Stomach (tissue), 4 donors: ENCODE data around the gene TMEM176A.

Source experiments
- POLR2A ChIP-seq, 4 donors: fragments of 450-650 bp; IDR thresholded peaks; one replicate each; pipeline ENCODE4 v1.6.1; 2016; ENCODE audit warnings: antibody characterized with exemption in 4 of 4, control low read depth in 2 of 4, mild to moderate bottlenecking in 1 of 4, moderate library complexity in 1 of 4
- POLR2AphosphoS5 ChIP-seq, 3 donors: sonication (generic); formaldehyde crosslinking; IDR thresholded peaks; one replicate each; pipeline ENCODE4 v1.6.1; 2016; ENCODE audit warnings: antibody characterized with exemption in 3 of 3
- TF ChIP-seq, protein P1 (sequence below), 7 experiments: fragments of 450-650 bp in 4 of 7; fragments of 200-600 bp in 3 of 7; sonication (generic) in 3 of 7; IDR thresholded peaks; one replicate each; pipeline ENCODE4 v1.5.1; 2016 to 2019; ENCODE audit warnings: antibody characterized with exemption in 7 of 7, control low read depth in 2 of 7, mild to moderate bottlenecking in 1 of 7

DNA sequence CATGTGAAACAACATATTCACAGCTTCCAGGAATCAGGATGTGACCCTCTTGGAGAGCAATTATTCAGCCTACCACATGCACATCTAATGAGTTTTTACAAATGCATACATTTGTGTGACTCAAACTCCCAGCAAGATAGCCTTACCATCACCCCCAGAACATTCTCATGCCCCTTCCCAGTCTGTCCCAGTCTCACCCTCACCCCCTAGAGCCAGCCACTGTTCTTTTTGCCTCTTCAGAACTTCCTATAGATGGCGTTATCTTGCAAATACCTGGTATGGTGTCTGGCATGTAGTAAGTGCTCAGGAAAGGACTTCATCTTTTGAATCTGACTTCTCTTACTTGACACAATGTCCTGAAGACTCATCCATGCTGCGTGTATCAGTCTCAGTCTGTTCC, 27.8 kb downstream of the TMEM176A start:
- TF ChIP-seq, protein P1, sequence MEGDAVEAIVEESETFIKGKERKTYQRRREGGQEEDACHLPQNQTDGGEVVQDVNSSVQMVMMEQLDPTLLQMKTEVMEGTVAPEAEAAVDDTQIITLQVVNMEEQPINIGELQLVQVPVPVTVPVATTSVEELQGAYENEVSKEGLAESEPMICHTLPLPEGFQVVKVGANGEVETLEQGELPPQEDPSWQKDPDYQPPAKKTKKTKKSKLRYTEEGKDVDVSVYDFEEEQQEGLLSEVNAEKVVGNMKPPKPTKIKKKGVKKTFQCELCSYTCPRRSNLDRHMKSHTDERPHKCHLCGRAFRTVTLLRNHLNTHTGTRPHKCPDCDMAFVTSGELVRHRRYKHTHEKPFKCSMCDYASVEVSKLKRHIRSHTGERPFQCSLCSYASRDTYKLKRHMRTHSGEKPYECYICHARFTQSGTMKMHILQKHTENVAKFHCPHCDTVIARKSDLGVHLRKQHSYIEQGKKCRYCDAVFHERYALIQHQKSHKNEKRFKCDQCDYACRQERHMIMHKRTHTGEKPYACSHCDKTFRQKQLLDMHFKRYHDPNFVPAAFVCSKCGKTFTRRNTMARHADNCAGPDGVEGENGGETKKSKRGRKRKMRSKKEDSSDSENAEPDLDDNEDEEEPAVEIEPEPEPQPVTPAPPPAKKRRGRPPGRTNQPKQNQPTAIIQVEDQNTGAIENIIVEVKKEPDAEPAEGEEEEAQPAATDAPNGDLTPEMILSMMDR (IDR thresholded peaks at IDR 0.05) = no peak
- TF ChIP-seq POLR2AphosphoS5 (IDR thresholded peaks at IDR 0.05) (no peak), POLR2A (IDR thresholded peaks at IDR 0.05) (no peak)
